Large intestine (tissue), 3 donors: Measurements from ENCODE around the gene CHST15. TPM values are rescaled to one million over a fixed set of nuclear protein-coding genes. Genes with fewer than 3 reads are reported as not detected.

Experiments
- DNase-seq, 2 donors: peaks; one replicate each; pipeline versions ENCODE4 v3.0.0 to v3.0.0-alpha.2; 2013
- H3K27ac ChIP-seq: one replicate; pipeline ENCODE4 v1.5.1; 2013; ENCODE audit warnings: low read length
- H3K27me3 ChIP-seq: 2 replicates; pipeline ENCODE4 v1.6.1; 2013; ENCODE audit warnings: low read length; ENCODE audit not compliant: control insufficient read depth, insufficient read depth
- H3K36me3 ChIP-seq: 2 replicates; pipeline ENCODE4 v1.6.1; 2013; ENCODE audit warnings: low read length; ENCODE audit not compliant: control insufficient read depth, insufficient read depth
- H3K4me1 ChIP-seq: one replicate; pipeline ENCODE4 v1.6.1; 2013; ENCODE audit warnings: low read length; ENCODE audit not compliant: control insufficient read depth, insufficient read depth
- H3K4me3 ChIP-seq: one replicate; pipeline ENCODE4 v1.5.1; 2013; ENCODE audit warnings: low read length
- H3K9me3 ChIP-seq: one replicate; pipeline ENCODE4 v1.6.1; 2013; ENCODE audit warnings: mild to moderate bottlenecking, low read depth, low read length, moderate library complexity; ENCODE audit not compliant: control insufficient read depth
- WGBS: methylation state at CpG from one replicate; pipeline ENCODE4 v1.1.5; 2013; ENCODE audit warnings: low lambda C conversion rate; ENCODE audit not compliant: insufficient coverage; 5-methylcytosine and 5-hydroxymethylcytosine counted together
- polyA plus RNA-seq: library from polyadenylated mRNA; unstranded; fragments of 120-200 nt; gene quantifications from one replicate; pipeline ENCODE4 v1.2.1, GENCODE V29; 2013

The CHST15 gene
- polyA plus RNA-seq, 1 donor, result 9.4 TPM

- no peak overlapping the region for H3K27ac ChIP-seq
- H3K4me3 ChIP-seq, result no peak overlapping the region
- peaks cover 4% of the 10 kb centered on the region for H3K4me1 ChIP-seq
- peaks cover 2% of the 10 kb centered on the region for H3K36me3 ChIP-seq
- no peaks in the 10 kb centered on the region for H3K9me3 ChIP-seq
- peaks cover 14% of the 10 kb centered on the region for H3K27me3 ChIP-seq
- no CpG with 5 or more reads among the region's 8 CpGs for WGBS
- no peak for DNase-seq
Observed at GRCh38 chr10:124030061-124030460, 63.3 kb downstream of the CHST15 start.

DNA sequence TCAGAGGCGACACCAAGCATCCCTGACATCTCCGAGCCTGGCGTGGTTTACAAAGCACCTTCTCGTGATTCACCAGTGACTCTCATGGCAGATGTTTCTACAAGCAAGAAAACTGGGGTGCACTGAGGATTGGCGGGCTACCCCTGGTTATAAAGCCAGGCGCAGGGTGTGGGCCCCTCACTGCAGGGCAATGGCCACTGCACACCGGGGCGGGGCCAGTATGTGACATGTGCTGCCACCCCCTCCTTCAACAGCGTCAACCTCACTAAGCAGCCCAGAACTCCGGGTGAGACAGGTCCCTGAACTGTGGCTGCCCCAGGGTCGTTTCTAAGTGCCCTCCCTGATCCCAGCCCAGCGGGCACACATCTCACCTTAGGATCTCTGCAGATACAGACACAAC, 63.8 kb downstream of the CHST15 start:
- Histone ChIP-seq H3K36me3 (peaks cover 2% of the 10 kb centered on the region), H3K9me3 (no peaks in the 10 kb centered on the region), H3K27me3 (peaks cover 14% of the 10 kb centered on the region), H3K27ac (no peak overlapping the region), H3K4me3 (no peak overlapping the region), H3K4me1 (peaks cover 4% of the 10 kb centered on the region)
- WGBS, result no CpG with 5 or more reads among the region's 12 CpGs
- no peak for DNase-seq

GRCh38 chr10:124028700-124029480, 64.5 kb downstream of the CHST15 start:
- Histone ChIP-seq H3K9me3 (no peaks in the 10 kb centered on the region), H3K4me3 (no peak overlapping the region), H3K4me1 (peaks cover 4% of the 10 kb centered on the region), H3K27ac (no peak overlapping the region), H3K27me3 (peaks cover 14% of the 10 kb centered on the region), H3K36me3 (peaks cover 2% of the 10 kb centered on the region)
- 100% methylated on average over 1 of the region's 14 CpGs for WGBS
- no peak for DNase-seq

DNA sequence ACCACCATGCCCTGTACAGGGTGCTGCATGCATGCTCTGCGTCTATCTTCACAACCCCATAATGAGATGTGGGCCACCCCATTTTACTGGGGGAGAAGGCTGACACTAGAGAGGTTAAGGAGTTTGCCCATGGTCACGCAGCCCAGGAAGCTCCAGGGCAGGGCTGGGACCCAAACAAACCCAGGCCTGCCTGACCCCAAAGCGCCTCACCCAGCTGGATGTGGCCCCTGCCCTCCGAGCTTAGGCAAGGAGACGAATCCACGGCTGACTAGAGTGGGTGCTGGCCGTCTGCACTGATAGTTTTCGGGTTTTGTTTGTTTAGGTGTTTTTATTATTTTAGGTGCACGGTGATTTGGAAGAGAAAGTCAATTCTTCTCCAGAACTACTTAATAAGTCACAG, 65.7 kb downstream of the CHST15 start:
- Histone ChIP-seq H3K36me3 (peaks cover 2% of the 10 kb centered on the region), H3K4me1 (peaks cover 4% of the 10 kb centered on the region), H3K4me3 (no peak overlapping the region), H3K9me3 (no peaks in the 10 kb centered on the region), H3K27me3 (peaks cover 14% of the 10 kb centered on the region), H3K27ac (no peak overlapping the region)
- no peak for DNase-seq
- no CpG with 5 or more reads among the region's 9 CpGs for WGBS

DNA sequence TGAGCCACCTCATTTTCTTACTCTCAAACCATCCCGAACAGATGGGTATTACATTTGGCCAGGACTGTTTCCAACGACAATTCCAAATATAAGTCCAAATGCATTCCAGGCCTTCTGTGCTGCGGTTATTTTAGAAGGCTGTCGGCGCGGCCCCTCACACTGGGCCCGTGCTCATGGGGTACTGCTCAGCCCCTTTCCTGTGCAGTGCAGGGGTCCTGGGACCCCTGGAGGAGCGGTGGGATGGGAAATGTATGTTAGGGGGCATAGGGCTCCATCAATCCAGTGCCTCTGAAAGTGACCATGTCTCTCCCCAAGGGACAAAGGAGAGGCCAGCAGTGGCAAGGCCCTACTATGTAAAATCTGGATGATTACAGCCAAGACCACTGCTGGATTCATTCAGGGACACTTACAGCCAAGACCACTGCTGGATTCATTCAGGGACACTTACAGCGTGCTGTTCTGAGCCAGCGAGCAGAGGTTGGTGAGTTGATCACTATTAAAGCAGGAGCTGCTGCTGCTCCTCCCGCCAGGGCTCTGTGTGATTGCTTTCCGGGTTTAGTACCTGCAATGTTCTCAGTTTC, 66.3 kb downstream of the CHST15 start:
- no CpG with 5 or more reads among the region's 12 CpGs for WGBS
- H3K4me3 ChIP-seq, result no peak overlapping the region
- H3K27ac ChIP-seq, result no peak overlapping the region
- H3K36me3 ChIP-seq, result peaks cover 2% of the 10 kb centered on the region
- peaks cover 4% of the 10 kb centered on the region for H3K4me1 ChIP-seq
- no peaks in the 10 kb centered on the region for H3K9me3 ChIP-seq
- peaks cover 14% of the 10 kb centered on the region for H3K27me3 ChIP-seq
- no peak for DNase-seq

- DNase-seq, result no peak
- H3K4me1 ChIP-seq, result peaks cover 4% of the 10 kb centered on the region
- WGBS, result no CpG with 5 or more reads among the region's 10 CpGs
- peaks cover 14% of the 10 kb centered on the region for H3K27me3 ChIP-seq
- no peaks in the 10 kb centered on the region for H3K9me3 ChIP-seq
- H3K27ac ChIP-seq, result no peak overlapping the region
- H3K36me3 ChIP-seq, result peaks cover 2% of the 10 kb centered on the region
- H3K4me3 ChIP-seq, result no peak overlapping the region
Observed at GRCh38 chr10:124026589-124026939, 66.8 kb downstream of the CHST15 start.

DNA sequence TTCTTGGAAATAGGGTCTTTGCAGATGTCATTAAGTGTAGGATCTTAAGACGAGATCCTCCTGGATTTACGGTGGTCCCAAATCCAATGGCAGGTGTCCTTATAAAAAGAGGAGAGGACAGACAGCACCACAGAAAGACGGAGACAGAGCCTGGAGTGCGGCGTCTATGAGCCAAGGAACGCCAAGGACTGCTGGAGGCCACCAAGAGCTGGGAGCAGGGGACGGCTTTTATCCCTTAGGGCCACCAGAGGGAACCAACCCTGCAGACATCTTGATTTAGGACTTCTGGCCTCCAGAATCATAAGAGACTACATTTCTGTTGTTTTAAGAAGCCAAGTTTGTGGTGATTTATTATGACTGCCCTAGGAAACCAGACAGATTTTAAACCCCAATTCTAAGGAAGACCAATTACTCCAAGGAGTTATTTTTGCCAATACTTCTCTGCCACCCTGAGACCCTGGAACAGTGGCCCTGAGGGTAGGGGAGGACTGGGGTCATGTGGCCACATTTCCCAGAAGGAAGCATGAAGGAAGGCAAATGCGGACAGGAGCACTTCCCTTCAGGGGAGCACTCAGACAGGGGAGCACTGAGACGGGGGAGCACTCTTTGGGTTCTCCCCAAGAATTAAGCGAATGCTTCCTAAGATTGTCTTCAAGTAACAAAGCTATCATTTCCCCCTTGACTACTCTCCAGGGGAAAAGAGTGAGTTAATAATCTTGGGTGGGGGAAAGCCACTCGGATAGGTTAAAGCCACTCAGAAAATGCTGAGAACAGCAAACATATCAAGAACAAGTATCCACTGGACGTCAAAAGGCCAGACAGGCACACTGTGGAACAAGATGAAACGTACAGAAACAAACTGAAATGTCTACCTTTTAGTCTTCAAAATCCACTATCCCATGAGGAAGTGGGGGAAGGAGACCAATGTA, 67.5 kb downstream of the CHST15 start:
- H3K4me1 ChIP-seq, result peaks cover 4% of the 10 kb centered on the region
- no peak for DNase-seq

DNA sequence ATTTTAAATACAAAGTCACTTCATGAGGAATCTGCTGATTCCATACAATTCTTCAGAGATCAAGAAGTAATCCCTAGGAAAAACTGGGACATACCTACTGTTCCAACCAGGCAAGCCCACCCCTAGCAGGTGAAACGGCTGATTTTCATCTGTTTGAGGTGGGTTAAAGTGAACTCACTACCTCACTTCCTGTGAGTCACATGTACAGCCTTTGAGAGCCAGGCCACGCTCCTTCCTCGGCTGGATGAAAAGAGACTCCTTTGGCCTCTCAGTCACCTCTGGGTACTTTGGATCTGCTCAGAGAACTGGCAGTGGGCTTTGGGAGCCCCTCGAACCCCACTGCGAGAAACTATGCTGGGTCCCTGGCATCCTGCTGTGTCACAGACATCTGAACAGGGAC, 68.2 kb downstream of the CHST15 start:
- Histone ChIP-seq H3K4me1 (peaks cover 4% of the 10 kb centered on the region), H3K9me3 (no peaks in the 10 kb centered on the region), H3K27me3 (peaks cover 5% of the 10 kb centered on the region), H3K36me3 (peaks cover 2% of the 10 kb centered on the region), H3K4me3 (no peak overlapping the region), H3K27ac (no peak overlapping the region)
- DNase-seq, result no peak
- WGBS, result no CpG with 5 or more reads among the region's 5 CpGs

More for the DNA sequence above, 67.5 kb downstream of the CHST15 start:
- Histone ChIP-seq H3K27ac (no peak overlapping the region), H3K36me3 (peaks cover 2% of the 10 kb centered on the region), H3K27me3 (peaks cover 11% of the 10 kb centered on the region), H3K4me3 (no peak overlapping the region), H3K9me3 (no peaks in the 10 kb centered on the region)
- WGBS, result 40% methylated on average over 2 of the region's 13 CpGs

DNA sequence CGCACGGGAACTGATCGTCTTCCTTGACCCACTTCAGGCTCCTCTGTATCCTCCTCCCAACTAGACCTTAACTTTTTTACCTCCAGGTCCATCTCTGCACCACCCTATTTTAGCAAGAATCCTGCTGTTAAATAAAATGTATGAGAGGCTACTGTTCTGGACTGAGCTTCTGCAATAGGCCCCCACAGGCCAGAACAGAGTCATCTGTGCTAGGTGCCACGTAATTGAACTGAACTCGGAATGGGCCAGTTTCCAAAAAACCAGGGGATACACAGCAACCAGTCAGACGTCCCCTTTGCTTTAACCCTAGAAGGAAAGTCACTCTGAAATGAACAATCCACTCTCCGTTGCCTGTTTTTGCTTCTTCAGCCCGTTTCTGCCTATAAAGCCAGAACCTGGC, 71.3 kb downstream of the CHST15 start:
- WGBS, result 95% methylated on average over 3 of the region's 8 CpGs
- H3K36me3 ChIP-seq, result no peaks in the 10 kb centered on the region
- H3K9me3 ChIP-seq, result no peaks in the 10 kb centered on the region
- H3K4me1 ChIP-seq, result no peaks in the 10 kb centered on the region
- DNase-seq, result no peak
- H3K27ac ChIP-seq, result no peak overlapping the region
- H3K4me3 ChIP-seq, result no peak overlapping the region
- H3K27me3 ChIP-seq, result no peaks in the 10 kb centered on the region

GRCh38 chr10:124020981-124021815, 72.2 kb downstream of the CHST15 start:
- no peak overlapping the region for H3K4me3 ChIP-seq
- no peaks in the 10 kb centered on the region for H3K36me3 ChIP-seq
- 80% methylated on average over 1 of the region's 18 CpGs for WGBS
- no peaks in the 10 kb centered on the region for H3K4me1 ChIP-seq
- DNase-seq, result no peak
- H3K27ac ChIP-seq, result no peak overlapping the region
- H3K27me3 ChIP-seq, result no peaks in the 10 kb centered on the region
- H3K9me3 ChIP-seq, result no peaks in the 10 kb centered on the region
